T-helper 1 cell treated with Interleukin-12 subunit alpha and Interleukin-12 subunit beta and Interleukin-4 antibody, amounts not matched to agents 30 μg/mL and 1 μg/mL, for 36 hours (primary cell): ENCODE data around the gene RAB3B.

Experiments
- H3K27ac Mint-ChIP-seq: one replicate; pipeline ENCODE4 v1.8.0; 2021; ENCODE audit warnings: mild to moderate bottlenecking, mixed read lengths
- H3K27me3 Mint-ChIP-seq: one replicate; pipeline ENCODE4 v1.8.0; 2021; ENCODE audit warnings: low read depth, mixed read lengths
- H3K36me3 Mint-ChIP-seq: one replicate; pipeline ENCODE4 v1.8.0; 2021; ENCODE audit warnings: low read depth, mixed read lengths
- H3K4me1 Mint-ChIP-seq: one replicate; pipeline ENCODE4 v1.8.0; 2021; ENCODE audit warnings: low read depth, mixed read lengths
- H3K4me3 Mint-ChIP-seq: one replicate; pipeline ENCODE4 v1.8.0; 2021; ENCODE audit warnings: mild to moderate bottlenecking, moderate library complexity, mixed read lengths
- H3K9me3 Mint-ChIP-seq: one replicate; pipeline ENCODE4 v1.8.0; 2021; ENCODE audit warnings: mixed read lengths

The RAB3B gene

GRCh38 chr1:51928896-51929295, 61.6 kb downstream of the RAB3B start:
- Mint-ChIP-seq H3K9me3 (no peaks in the 10 kb centered on the region), H3K4me3 (no peak overlapping the region), H3K27ac (no peak overlapping the region), H3K27me3 (peaks cover 4% of the 10 kb centered on the region), H3K36me3 (no peaks in the 10 kb centered on the region), H3K4me1 (no peaks in the 10 kb centered on the region)

GRCh38 chr1:51927029-51927428, 63.5 kb downstream of the RAB3B start:
- Mint-ChIP-seq H3K9me3 (no peaks in the 10 kb centered on the region), H3K27ac (no peak overlapping the region), H3K27me3 (peaks cover 4% of the 10 kb centered on the region), H3K4me1 (no peaks in the 10 kb centered on the region), H3K4me3 (no peak overlapping the region), H3K36me3 (no peaks in the 10 kb centered on the region)

GRCh38 chr1:51926171-51926812, 64.2 kb downstream of the RAB3B start:
- H3K9me3 Mint-ChIP-seq: no peaks in the 10 kb centered on the region
- no peak overlapping the region for H3K27ac Mint-ChIP-seq
- H3K27me3 Mint-ChIP-seq: peaks cover 6% of the 10 kb centered on the region
- H3K36me3 Mint-ChIP-seq: no peaks in the 10 kb centered on the region
- no peak overlapping the region for H3K4me3 Mint-ChIP-seq
- H3K4me1 Mint-ChIP-seq: no peaks in the 10 kb centered on the region

- Mint-ChIP-seq H3K36me3 (no peaks in the 10 kb centered on the region), H3K27me3 (peaks cover 15% of the 10 kb centered on the region), H3K27ac (no peak overlapping the region), H3K4me1 (no peaks in the 10 kb centered on the region), H3K9me3 (no peaks in the 10 kb centered on the region), H3K4me3 (no peak overlapping the region)
These were observed 66.0 kb downstream of the RAB3B start for GRCh38 chr1:51924455-51924854.

GRCh38 chr1:51922040-51922439, 68.5 kb downstream of the RAB3B start:
- Mint-ChIP-seq H3K9me3 (no peaks in the 10 kb centered on the region), H3K36me3 (no peaks in the 10 kb centered on the region), H3K27me3 (peaks cover 18% of the 10 kb centered on the region), H3K4me3 (no peak overlapping the region), H3K4me1 (no peaks in the 10 kb centered on the region), H3K27ac (no peak overlapping the region)

GRCh38 chr1:51920130-51920529, 70.4 kb downstream of the RAB3B start:
- Mint-ChIP-seq H3K9me3 (no peaks in the 10 kb centered on the region), H3K4me1 (no peaks in the 10 kb centered on the region), H3K27me3 (peaks cover 20% of the 10 kb centered on the region), H3K4me3 (no peak overlapping the region), H3K36me3 (no peaks in the 10 kb centered on the region), H3K27ac (no peak overlapping the region)

GRCh38 chr1:51919684-51920083, 70.8 kb downstream of the RAB3B start:
- Mint-ChIP-seq H3K4me1 (no peaks in the 10 kb centered on the region), H3K27me3 (peaks cover 20% of the 10 kb centered on the region), H3K4me3 (no peak overlapping the region)

GRCh38 chr1:51916587-51917405, 73.7 kb downstream of the RAB3B start:
- Mint-ChIP-seq H3K27ac (no peak overlapping the region), H3K9me3 (no peaks in the 10 kb centered on the region), H3K27me3 (peaks cover 28% of the 10 kb centered on the region), H3K36me3 (no peaks in the 10 kb centered on the region), H3K4me3 (no peak overlapping the region), H3K4me1 (no peaks in the 10 kb centered on the region)

More at GRCh38 chr1:51919684-51920083, 70.8 kb downstream of the RAB3B start:
- H3K36me3 Mint-ChIP-seq: no peaks in the 10 kb centered on the region
- H3K27ac Mint-ChIP-seq: no peak overlapping the region
- no peaks in the 10 kb centered on the region for H3K9me3 Mint-ChIP-seq

GRCh38 chr1:51915951-51916350, 74.5 kb downstream of the RAB3B start:
- Mint-ChIP-seq H3K36me3 (no peaks in the 10 kb centered on the region), H3K4me3 (no peak overlapping the region), H3K27ac (no peak overlapping the region), H3K9me3 (no peaks in the 10 kb centered on the region), H3K4me1 (no peaks in the 10 kb centered on the region), H3K27me3 (peaks cover 22% of the 10 kb centered on the region)

GRCh38 chr1:51912881-51913280, 77.6 kb downstream of the RAB3B start:
- Mint-ChIP-seq H3K9me3 (no peaks in the 10 kb centered on the region), H3K27ac (no peak overlapping the region), H3K36me3 (no peaks in the 10 kb centered on the region), H3K4me1 (no peaks in the 10 kb centered on the region), H3K4me3 (no peak overlapping the region), H3K27me3 (peaks cover 17% of the 10 kb centered on the region)

GRCh38 chr1:51910221-51911000, 80.1 kb downstream of the RAB3B start:
- Mint-ChIP-seq H3K27ac (no peak overlapping the region), H3K9me3 (no peaks in the 10 kb centered on the region), H3K27me3 (peaks cover 12% of the 10 kb centered on the region), H3K4me1 (peaks cover 2% of the 10 kb centered on the region), H3K4me3 (no peak overlapping the region), H3K36me3 (no peaks in the 10 kb centered on the region)

- Mint-ChIP-seq H3K4me3 (no peak overlapping the region), H3K27ac (no peak overlapping the region), H3K4me1 (peaks cover 2% of the 10 kb centered on the region), H3K36me3 (no peaks in the 10 kb centered on the region), H3K9me3 (no peaks in the 10 kb centered on the region), H3K27me3 (peaks cover 9% of the 10 kb centered on the region)
These were observed 82.0 kb downstream of the RAB3B start for GRCh38 chr1:51908499-51908898.

GRCh38 chr1:51907079-51907702, 83.3 kb downstream of the RAB3B start:
- peaks cover 5% of the 10 kb centered on the region for H3K27me3 Mint-ChIP-seq
- H3K27ac Mint-ChIP-seq: no peak overlapping the region
- H3K4me3 Mint-ChIP-seq: no peak overlapping the region

GRCh38 chr1:51906306-51907078, 84.0 kb downstream of the RAB3B start:
- Mint-ChIP-seq H3K27ac (no peak overlapping the region), H3K4me3 (no peak overlapping the region), H3K4me1 (peaks cover 2% of the 10 kb centered on the region), H3K9me3 (no peaks in the 10 kb centered on the region), H3K36me3 (no peaks in the 10 kb centered on the region), H3K27me3 (peaks cover 5% of the 10 kb centered on the region)

More at GRCh38 chr1:51907079-51907702, 83.3 kb downstream of the RAB3B start:
- Mint-ChIP-seq H3K4me1 (peaks cover 2% of the 10 kb centered on the region), H3K36me3 (no peaks in the 10 kb centered on the region), H3K9me3 (no peaks in the 10 kb centered on the region)
